Activated CD4-positive, alpha-beta T cell treated with anti-CD3 and anti-CD28 coated beads, Interleukin-2, amount 50 U/mL, for 4 hours (primary cell): ENCODE data around the gene GARIN5B.

Source experiments
- DNase-seq, 2 experiments: peaks; one replicate each; pipeline ENCODE4 v3.0.0-alpha.2; 2020

GARIN5B gene

DNA sequence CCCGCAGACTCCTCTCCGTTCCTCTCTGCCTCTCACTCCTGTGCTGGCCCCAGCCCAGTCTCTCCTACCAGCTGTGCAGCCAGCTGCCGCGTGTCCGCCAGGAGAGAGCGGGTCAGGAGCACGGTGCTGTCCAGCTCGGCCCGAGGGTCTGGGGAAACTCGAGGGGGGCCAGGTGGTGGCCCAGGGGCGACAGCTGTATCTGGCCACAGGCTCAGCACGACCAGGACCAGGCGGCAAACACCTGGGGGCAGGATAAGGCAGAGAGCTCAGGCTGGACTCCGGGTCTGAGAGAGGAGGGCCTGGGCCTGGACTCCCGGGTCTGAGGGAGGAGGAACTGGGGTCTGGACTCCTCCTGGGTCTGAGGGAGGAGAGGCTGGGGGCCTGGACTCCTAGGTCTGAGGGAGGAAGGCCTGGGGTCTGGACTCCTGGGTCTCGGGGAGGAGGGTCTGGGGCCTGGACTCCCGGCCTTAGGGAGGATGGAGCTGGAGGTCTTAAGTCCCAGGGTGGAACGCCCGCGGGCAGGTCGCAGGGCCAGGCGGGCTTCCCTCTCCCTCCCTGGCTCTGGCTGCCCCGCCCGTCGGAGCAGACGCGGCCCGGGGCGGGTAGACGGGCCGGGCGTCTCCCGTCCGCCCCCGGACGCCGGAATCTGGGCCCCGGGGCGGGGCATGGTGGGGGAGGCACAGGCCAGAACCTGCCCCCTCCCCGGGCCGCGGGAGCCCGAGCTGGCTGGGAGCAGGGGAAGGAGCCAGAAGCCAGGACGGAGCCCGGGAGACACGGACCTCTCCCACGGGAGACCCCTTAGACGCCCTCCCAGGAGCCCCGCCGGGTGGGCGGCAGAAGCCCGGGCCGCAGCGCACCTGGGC is 5.9 kb upstream of the GARIN5B start:
- no peak for DNase-seq

DNA sequence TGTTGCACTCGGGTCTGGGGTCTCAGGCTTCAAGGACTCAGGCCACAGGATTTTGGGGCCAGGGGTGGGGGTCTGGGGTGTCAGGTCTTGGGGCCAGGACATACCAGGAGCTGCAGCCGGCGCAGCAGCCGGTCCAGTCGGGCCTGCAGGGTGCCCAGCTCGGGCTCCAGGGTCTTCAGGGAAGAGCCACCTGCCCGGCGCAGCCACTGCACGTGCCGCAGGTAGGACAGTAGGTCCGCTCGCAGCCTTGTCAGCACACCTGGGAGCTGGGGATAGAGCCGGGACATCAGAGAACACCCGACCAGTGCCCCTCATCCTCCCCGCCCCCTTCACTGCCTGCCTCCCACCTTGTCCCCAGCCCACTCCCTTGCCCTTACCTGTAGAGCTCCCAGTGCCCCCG is 5.0 kb upstream of the GARIN5B start:
- no peak for DNase-seq

DNA sequence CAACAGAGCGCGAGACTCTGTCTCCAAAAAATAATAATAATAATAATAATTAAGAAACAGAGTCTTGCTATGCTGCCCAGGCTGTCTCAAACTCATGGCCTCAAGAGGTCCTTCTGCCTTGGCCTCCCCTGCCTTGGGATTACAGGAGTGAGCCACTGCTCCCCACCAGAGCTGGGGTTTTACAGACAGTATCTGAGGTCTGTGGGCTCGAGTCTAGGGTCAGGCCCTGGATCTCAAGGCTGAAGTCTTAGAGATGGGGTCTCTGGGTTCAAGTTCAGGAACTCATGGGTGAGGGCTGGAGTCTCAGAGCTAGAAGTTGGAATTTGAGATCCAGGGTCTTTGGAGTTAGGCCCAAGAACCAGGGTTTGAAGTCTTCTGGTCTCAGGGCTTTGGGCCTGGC is 3.7 kb upstream of the GARIN5B start:
- no peak for DNase-seq

DNA sequence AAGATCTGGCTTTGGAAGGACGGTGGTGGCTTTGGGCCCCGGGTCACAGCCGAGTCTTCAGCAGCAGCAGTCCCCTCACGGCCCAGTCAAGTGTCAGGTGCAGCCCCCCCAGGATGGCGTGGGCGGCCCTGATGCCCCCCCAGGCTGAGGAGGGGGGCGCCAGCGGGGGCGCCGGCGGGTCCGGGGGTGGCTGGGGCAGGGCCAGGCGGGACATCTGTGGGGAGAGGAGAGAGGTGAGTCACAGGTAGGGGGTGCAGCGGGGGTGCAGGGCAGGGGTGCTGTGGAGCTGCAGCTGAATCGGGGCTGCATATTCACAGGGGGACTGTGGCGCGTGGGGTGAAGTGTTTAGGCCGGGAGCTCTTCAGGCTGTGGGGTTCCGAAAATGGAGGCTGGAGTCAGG is 2.9 kb upstream of the GARIN5B start:
- DNase-seq: no peak

DNA sequence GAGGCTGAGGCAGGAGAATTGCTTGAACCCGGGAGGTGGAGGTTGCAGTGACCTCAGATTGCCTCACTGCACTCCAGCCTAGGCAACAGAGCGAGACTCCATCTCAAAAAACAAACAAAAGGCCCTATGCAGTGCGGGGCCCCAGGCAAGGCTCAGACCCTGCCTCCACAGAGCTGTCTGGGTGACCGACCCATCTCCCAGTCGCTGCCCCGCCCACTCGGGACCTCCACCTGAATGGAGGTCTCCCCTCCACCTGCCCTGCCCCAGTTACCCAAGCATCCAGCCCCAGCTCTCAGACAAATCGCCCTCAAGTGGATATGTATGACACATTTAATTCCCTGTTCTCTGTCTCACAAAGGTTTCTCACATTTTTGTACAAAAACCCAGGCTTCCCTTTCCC is 2.2 kb upstream of the GARIN5B start:
- DNase-seq: no peak

DNA sequence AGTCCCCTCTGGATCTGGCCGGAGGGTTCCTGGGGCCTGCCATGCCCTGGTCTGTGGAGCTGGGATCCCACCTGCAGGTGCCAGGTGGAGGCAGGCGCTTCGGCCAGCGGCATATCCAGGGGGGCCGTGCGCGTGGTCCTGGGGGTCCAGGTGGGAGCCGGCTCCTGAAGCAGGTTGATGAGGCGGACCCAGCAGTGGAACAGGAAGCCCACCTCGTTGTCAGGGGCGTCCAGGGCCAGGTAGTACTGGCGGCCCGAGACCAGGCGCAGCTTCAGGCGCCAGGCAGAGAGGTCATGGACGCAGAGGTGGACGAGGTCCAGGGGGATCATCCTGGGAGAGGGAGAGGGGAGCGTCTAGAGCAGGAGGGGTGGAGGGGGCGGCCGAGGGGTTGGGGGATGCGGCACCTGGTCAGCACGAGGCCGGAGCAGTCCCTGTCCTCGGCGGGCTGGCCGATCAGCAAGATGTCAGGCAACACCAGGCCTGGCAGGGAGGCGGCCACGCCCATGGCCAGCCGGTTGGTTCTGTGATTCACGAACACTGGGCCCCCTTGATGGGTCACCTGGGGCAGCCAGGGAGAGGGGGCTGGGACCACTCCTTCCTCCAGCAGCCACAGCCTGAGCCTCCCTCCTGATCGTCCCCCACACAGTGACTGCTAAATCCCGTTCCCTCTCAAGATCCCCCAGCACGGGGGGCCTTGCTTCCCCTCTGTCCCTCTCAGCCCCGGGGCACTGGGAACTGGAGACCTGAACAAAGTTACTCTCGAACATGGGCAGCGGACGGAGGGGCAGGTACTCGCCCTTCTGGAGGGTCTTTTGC is 678 bp downstream of the GARIN5B start:
- no peak for DNase-seq

DNA sequence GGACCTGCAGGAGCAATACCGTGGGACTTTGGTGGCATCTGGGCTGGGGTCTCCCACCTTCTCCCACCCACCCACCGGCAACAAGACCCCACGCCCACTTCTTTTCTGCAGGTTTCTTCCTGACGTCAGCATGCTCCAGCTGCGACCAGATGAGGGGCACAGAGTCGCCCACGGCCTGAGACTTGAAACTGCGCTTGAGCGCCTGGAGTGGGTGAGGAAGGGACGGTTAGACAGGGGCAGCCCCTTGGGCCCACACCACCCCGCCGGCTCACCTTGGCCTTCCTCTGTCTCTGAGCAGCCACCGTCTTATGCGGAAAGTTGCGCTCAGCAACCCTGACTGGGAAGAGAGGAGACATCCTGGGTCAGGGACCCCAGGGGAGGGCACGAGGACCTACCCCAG is 2.2 kb downstream of the GARIN5B start:
- no peak for DNase-seq

DNA sequence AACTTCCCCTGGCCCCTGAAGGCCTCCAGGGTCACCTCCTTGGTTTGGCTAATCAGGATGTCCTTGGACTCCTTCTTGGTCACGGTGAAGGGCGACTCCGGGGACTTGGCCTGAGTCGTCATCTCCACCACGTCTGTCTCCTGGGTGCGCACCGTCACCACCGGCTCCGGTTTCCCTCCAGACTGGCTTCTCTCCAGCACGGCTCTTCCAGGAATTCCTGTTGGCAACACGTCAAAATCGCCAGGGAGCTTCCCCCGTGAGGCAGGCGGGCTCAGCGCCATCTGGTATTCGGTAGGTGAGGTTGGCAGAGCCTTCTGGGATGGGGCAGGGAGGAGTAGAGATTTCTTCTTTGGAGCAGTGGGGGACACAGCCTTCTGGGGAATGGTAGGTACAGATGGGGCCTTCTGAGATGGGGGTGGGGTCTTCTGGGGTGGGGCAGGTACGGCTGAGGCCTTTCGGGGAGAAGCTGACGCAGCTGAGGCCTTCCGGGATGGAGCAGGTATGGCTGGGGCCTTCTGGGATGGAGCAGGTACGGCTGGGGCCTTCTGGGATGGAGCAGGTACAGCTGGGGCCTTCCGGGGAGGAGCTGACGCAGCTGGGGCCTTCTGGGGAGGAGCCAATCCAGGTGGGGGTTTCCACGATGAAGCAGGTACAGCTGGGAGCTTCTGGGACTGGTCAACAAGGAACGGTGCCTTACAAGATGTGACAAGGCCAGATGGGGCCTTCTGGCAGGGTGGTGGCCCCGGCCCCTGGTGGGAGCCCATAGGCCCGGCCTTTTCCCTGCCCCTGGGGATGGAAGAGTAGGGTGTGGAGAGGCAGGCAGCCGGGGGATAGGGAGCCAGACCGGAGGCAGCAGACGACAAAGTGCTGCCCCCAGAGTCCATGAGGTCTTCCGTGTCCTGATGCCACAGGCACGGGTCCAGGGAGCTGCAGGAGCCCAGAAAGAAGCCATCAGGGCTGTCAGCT is 3.8 kb downstream of the GARIN5B start:
- DNase-seq: no peak

DNA sequence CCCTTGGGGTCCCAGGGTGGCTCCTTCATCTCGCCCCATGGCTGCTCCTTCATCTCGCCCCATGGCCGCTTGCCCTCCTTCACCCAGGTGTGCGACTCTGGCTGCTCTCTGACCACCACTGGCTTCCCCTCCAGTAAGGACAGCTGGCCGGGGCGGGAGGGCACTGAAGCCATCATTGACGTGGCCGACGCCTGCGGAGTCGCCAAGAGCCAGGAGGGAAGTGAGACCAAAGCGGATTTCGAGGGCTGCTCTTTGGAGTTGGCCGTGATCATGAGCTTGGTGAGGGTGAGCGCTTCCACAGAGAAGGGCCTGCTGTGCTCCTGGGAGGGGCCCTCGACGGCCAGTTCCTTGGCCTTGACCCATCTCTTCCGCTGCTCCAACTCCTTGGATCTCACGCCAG is 4.6 kb downstream of the GARIN5B start:
- DNase-seq: no peak

DNA sequence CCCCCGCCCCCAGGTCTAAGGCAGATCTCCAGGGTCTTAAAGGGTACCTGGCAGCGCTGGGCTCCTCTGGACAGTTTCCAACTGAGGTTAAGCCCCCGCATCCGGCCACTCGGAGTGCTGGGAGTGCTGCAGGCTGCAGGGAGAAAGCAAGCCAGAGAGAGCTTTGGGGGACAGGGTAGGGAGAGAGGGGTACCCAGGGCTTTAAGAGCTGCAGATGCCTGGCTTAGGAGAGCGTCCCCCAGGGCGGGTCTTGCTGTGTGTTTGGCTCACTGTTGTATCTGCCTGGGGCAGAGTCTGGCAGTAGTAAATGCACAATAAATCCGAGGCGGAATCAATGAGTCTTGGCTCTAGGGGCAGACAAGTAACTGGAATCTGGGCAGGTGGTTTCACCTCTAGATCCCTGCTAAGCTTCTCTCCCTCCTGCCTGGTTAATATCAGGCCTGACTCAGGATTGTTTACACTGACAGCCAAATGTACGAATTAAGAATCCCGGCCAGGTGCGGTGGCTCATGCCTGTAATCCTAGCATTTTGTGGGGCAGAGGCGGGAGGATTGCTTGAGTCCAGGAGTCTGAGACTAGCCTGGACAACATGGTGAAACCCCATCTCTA is 7.7 kb downstream of the GARIN5B start:
- DNase-seq: no peak

DNA sequence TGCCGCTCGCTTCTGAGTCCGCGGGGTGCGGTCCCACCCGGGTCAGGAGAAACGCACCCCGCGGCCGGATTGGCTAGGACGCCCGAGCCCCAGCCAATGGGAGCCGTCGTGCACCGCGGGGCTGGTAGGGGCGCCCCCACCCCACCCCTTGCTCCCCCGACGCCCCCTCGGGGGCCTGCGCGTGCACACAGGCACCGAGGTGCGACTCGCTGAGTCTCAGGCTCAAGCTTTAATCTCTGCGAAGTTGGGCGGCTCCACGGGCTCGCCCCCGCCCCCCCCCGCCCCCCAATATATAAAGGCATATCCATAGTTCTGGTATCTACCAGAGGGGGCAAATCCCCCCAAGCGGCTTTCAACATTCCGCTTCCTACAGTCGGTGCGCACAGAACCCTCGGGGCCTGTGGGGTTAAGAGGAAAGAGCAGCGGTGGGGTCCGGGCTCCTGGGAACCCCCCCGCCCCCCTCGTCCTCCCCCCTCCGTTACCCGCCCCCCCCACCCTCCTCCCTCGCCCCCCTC is 8.3 kb downstream of the GARIN5B start, which contains the start of gene COX6B2:
Gene COX6B2, minus strand, starts transcription at position 22 of the 515 bp plus-strand sequence. CDS start 198 bp downstream, outside the sequence.
- DNase-seq: no peak

DNA sequence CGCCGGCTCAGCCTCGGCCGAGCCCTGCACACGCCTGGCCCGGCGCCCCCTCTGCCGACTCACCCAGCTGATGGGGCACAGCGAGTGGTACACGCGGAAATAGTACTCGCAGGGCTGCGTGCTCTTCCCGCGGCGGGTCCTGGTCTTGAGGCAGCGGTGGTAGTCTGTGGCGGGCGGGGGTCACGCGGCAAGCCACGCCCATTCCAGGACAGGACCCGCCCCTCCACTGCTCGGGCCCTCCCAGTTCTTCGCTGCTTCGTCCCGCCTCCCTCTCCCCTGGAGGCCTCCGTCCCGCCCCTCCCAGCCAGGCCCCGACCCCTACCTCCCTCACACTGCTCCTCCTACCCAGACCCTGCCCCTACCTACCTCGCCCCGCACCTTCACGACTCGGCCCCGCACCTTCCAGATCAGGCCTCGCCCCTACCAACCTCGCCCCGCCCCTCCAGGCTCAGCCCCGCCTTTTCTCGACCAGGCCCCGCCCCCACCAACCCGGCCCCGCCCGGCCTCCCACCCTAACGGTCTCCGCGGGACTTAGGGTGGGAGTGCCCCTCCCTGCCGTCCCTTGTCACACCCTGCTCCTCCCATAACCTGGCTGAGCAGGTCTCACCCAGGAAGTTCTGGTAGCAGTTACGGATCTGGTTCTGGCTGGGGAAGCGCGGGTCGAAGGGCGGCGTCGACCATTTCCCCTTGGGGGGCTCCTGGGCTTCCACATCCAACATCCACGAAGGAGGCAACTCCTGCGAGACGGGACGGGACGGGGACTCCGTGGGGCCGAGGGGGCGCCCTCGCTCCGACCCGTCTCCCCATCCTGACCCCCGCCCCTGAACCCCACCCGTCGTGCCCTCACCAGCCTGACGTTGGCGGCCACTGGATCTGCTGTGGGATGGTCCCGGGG is 9.0 kb downstream of the GARIN5B start:
- DNase-seq: peak; percentile 55 to 61

DNA sequence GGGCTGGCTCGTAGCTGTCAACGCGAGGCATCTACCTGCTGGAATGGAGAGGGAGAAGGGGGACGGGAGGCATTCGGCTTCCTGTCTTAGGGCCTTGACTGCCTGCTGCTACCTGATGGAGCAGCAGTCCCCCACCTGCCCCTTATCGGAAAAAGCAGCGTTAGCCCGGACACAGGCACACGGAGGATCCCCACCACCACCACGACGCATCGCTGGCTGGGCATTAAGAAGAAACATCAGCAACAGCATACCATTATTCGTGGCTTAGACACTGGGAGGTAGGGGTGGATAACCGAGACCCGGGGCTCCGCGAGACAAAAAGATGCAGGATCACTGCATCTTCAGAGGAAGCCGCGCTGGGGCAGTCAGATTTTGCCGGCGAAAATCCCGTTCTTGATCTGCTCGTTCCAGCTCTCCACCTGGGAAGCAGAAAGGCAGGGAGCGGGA is 9.7 kb downstream of the GARIN5B start:
- DNase-seq: no peak

DNA sequence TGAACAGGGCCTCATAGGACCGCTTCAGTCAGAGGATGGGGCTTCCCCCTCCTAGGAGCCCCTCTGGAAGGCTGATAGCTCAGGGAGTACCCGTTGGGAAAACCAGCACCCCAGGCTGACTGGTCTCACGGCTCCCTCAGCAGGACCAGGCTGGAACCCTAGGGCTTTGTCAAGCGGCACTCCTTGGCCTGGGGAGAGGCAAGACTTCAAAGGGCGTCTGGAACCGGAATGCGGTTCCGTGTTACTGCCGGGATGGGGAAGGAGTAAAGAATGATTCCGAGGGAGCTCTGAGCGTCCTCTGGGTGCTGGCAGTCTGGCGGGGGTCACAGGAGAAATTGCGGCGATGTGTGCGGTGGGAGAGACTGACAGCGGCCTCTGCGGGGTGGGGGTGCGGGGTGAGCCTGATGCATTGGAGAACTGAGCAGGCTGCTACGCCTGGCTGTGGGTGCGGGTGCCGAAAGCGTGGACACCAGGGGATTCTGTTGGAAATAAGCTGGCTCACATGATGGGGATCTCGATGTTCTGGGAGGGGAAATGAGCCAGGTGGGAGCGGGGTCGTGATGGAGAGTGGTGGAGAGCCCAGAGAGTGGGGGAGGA is 10.4 kb downstream of the GARIN5B start:
- no peak for DNase-seq

DNA sequence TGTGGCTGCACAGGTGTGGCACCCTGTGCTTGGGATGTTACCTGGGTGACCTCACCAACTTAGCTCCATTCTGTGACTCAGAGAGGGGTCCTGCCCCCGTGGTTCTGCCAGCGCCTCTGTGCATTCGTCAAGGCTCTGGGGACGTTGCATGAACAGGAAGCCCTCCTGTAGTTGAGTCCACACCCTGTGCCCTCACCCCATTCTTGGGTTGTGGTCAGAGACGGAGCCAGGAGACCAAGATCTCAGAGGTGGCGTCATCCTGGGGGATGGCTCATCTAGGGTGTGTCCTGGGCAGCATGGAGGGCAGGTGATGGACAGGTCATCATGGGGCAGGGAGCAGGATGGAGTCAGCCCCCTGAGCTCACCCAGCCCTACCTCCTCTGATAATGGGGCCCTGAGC is 11.0 kb downstream of the GARIN5B start:
- DNase-seq: no peak

DNA sequence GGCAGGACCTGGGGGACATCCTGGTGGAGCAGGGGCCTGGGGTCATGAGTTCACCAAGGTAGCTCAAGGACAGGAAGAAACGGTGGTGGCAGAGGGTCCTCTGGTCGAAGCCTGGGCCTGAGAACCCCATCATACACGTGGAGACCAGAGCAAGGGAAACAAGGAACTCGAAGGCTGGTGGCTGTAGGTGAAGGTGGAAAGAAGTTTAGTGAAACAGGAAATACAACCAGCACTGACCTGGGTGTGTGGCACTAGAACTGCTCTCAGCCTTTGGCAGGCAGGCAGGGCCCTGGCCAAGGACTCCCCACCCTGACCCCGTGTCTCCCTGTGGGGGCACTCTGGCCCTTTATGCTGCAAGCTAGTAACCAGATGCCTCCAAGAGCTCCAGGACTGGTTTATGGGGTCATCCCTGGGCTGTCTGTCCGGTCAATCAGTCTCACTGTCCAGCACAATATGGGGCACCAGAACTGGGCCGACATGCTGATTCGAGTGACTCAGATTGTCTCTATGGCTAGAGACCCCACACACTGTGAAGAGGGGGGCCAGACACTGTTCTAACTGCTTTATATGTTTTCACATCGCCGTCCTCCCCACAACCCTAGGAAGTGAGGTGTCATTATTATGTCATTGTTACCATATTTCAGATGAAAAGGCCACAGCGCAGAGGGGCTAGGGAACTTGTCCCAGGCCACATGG is 12.3 kb downstream of the GARIN5B start:
- DNase-seq: no peak

DNA sequence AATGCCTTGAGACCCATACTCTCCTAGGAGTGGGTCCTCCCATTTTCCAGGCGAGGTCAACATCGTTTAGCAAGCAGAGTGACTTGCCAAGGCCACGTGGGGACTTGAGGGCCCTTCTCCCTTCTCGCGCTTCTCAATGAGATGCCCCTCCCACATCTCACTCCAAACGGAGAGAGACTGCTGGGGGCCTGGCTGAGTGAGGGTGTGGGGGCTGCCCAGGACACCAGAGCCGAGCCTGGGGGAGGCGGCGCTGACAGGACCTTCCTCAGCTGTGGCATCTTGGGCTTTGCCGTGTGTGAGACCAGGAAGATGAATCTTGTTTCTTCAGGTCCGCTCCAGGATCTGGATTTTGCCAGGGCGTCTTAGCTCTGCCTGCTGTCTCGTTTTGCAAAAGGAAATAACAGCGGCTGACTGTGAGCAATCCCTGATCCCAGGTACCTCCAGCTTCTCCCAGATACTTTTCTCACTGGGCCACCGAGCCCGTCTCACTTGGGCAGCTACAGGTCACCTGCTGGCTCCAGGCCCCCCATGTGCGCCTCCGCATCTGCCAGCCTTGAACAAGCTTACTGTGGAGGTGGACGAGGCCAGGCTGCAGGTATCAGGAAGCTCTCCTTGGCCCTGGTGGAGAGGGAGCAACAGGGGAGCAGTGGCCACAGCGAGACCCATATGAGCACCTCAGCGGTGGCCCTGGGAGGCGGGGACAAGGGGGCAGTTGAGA is 14.6 kb downstream of the GARIN5B start:
- no peak for DNase-seq

DNA sequence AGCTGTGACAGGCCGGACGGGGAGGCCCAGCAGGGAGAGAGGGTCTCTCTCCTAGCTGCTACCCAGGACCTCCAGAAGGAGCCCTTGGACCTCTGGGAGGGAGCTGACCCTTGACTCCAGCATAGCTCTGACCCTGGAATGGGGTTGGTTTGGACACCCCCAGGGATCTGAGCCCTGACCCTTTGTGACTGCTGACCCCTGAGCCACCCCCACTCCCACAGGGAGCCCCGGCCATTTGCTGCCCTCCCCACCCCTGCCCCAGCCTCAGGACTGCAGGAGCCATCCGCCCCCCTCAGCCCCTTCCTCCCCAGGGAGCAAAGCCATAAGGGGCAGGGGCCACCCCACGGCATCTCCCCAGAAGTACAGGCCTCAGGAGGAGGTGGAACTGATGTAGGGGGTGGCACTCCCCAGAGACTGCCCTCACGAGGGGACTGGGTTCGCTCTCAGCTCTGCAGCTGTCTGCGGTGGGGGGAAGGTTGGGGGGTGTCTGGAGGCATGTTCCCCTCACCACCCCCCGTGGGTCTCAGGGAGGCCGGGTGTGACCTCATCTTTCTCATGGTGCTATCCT is 15.5 kb downstream of the GARIN5B start:
- DNase-seq: no peak
